Uterus (tissue), 4 donors: ENCODE results near the gene SHB. TPM values are rescaled to one million over a fixed set of nuclear protein-coding genes. Genes with fewer than 3 reads are reported as not detected.

Experiments used
- DNase-seq, 2 donors: peaks; one replicate each; pipeline ENCODE4 v3.0.0-alpha.2; 2019 to 2020
- H3K27ac ChIP-seq, 2 donors: fragments of 200-600 bp; sonication (generic); 1 replicate in 1 of 2; 2 replicates in 1 of 2; pipeline ENCODE4 v1.5.1; 2016 to 2018
- H3K27me3 ChIP-seq, 2 donors: fragments of 200-600 bp; sonication (generic); one replicate each; pipeline ENCODE4 v1.5.1; 2018 to 2019; ENCODE audit warnings: control low read depth in 1 of 2
- H3K36me3 ChIP-seq, 2 donors: fragments of 200-600 bp; sonication (generic); one replicate each; pipeline ENCODE4 v1.5.1; 2019; ENCODE audit warnings: control low read depth in 1 of 2
- H3K4me1 ChIP-seq, 2 donors: fragments of 200-600 bp; sonication (generic); one replicate each; pipeline ENCODE4 v1.5.1; 2018 to 2019; ENCODE audit warnings: control low read depth in 1 of 2
- H3K4me3 ChIP-seq, 2 donors: fragments of 200-600 bp; sonication (generic); 1 replicate in 1 of 2; 2 replicates in 1 of 2; pipeline ENCODE4 v1.5.1; 2018 to 2019; ENCODE audit warnings: mild to moderate bottlenecking in 1 of 2
- H3K9me3 ChIP-seq, 2 donors: fragments of 200-600 bp; sonication (generic); one replicate each; pipeline ENCODE4 v1.5.1; 2019; ENCODE audit warnings: control low read depth in 1 of 2
- POLR2A ChIP-seq, 2 donors: fragments of 450-650 bp; IDR thresholded peaks; one replicate each; pipeline ENCODE4 v1.6.1; 2016; ENCODE audit warnings: antibody characterized with exemption in 2 of 2, mild to moderate bottlenecking in 1 of 2, moderate library complexity in 1 of 2
- intact Hi-C: fragments of 100-400 bp; cut with DNase I; formaldehyde crosslinking; loops from one replicate; pipeline ENCODE4 v1.15.1; 2023; ENCODE audit warnings: low total_unique reads
- total RNA-seq, 4 donors: library from RNA; depleted of rRNA in 3 of 4; stranded (reverse); fragments of >200 nt in 3 of 4; gene quantifications; one replicate each; pipeline versions ENCODE4 v1.1.0 to v1.2.4, GENCODE V29; 2014 to 2023
- TF ChIP-seq, protein P1 (sequence below), 4 experiments: fragments of 200-600 bp in 2 of 4; fragments of 450-650 bp in 2 of 4; sonication (generic) in 2 of 4; IDR thresholded peaks; one replicate each; pipeline ENCODE4 v1.5.1; 2016 to 2019; ENCODE audit warnings: antibody characterized with exemption in 4 of 4, mild to moderate bottlenecking in 2 of 4, moderate library complexity in 1 of 4
- donor health status: DM: yes; HTN: yes; CAD: no.

Gene SHB
- total RNA-seq, 4 donors from 2014 or later = 3.5 to 19.6 (median 7.3) TPM

- intact Hi-C loops = no loop called here
- H3K9me3 ChIP-seq = no peaks in the 10 kb centered on the region
Observed at GRCh38 chr9:37948417-37948980, 120.5 kb downstream of the SHB start.

GRCh38 chr9:37947977-37948376 lies 121.0 kb downstream of the SHB start:
- Histone ChIP-seq H3K36me3 (no peaks in the 10 kb centered on the region), H3K27ac (no peak overlapping the region)

More at GRCh38 chr9:37948417-37948980, 120.5 kb downstream of the SHB start:
- peaks cover 6 to 12% of the 10 kb centered on the region in 2 donors for H3K4me1 ChIP-seq
- no peaks in the 10 kb centered on the region for H3K36me3 ChIP-seq
- no peaks in the 10 kb centered on the region for H3K27me3 ChIP-seq
- no peak overlapping the region for H3K4me3 ChIP-seq
- H3K27ac ChIP-seq = no peak overlapping the region
- TF ChIP-seq, protein P1, sequence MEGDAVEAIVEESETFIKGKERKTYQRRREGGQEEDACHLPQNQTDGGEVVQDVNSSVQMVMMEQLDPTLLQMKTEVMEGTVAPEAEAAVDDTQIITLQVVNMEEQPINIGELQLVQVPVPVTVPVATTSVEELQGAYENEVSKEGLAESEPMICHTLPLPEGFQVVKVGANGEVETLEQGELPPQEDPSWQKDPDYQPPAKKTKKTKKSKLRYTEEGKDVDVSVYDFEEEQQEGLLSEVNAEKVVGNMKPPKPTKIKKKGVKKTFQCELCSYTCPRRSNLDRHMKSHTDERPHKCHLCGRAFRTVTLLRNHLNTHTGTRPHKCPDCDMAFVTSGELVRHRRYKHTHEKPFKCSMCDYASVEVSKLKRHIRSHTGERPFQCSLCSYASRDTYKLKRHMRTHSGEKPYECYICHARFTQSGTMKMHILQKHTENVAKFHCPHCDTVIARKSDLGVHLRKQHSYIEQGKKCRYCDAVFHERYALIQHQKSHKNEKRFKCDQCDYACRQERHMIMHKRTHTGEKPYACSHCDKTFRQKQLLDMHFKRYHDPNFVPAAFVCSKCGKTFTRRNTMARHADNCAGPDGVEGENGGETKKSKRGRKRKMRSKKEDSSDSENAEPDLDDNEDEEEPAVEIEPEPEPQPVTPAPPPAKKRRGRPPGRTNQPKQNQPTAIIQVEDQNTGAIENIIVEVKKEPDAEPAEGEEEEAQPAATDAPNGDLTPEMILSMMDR (IDR thresholded peaks at IDR 0.05) = no peak
- no peak for TF ChIP-seq POLR2A (IDR thresholded peaks at IDR 0.05)
- DNase-seq = no peak

DNA sequence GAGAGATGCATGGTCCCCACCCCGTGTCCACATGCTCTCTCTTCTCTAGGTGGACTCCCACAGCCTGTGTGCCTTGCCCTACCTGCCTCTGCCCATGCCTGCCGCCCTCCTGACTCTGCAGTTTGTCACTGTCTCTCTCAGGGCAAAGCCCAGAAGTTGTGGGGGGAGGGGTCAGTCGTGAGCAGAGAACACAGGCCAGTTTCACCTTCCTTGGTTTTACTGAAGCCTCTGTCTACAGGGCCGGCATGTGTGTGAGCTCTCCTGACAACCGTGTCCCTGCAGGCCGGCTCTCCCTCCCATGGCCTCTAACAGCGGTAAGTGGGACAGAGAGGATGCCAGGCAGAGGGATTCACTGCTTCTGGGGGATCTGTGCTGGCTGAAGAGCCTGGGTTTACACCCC lies 121.6 kb downstream of the SHB start:
- Histone ChIP-seq H3K27ac (no peak overlapping the region), H3K36me3 (no peaks in the 10 kb centered on the region), H3K4me3 (no peak overlapping the region), H3K27me3 (no peaks in the 10 kb centered on the region), H3K9me3 (no peaks in the 10 kb centered on the region), H3K4me1 (peaks cover 7 to 13% of the 10 kb centered on the region in 2 donors)
- TF ChIP-seq, protein P1 (IDR thresholded peaks at IDR 0.05) = no peak
- TF ChIP-seq POLR2A (IDR thresholded peaks at IDR 0.05) = no peak
- DNase-seq = no peak
- intact Hi-C loops = no loop called here

More at GRCh38 chr9:37947977-37948376, 121.0 kb downstream of the SHB start:
- no peak for TF ChIP-seq POLR2A (IDR thresholded peaks at IDR 0.05)
- TF ChIP-seq, protein P1 (IDR thresholded peaks at IDR 0.05) = no peak
- Histone ChIP-seq H3K4me1 (peaks cover 7 to 13% of the 10 kb centered on the region in 2 donors), H3K27me3 (no peaks in the 10 kb centered on the region), H3K4me3 (no peak overlapping the region), H3K9me3 (no peaks in the 10 kb centered on the region)
- no peak for DNase-seq
- intact Hi-C loops = no loop called here

- no peak for DNase-seq
- Histone ChIP-seq H3K9me3 (no peaks in the 10 kb centered on the region), H3K36me3 (no peaks in the 10 kb centered on the region), H3K27ac (no peak overlapping the region), H3K4me3 (no peak overlapping the region), H3K4me1 (peaks cover 7 to 13% of the 10 kb centered on the region in 2 donors), H3K27me3 (no peaks in the 10 kb centered on the region)
- intact Hi-C loops = no loop called here
- no peak for TF ChIP-seq POLR2A (IDR thresholded peaks at IDR 0.05)
- TF ChIP-seq, protein P1 (IDR thresholded peaks at IDR 0.05) = no peak
Observed at GRCh38 chr9:37946971-37947370, 122.1 kb downstream of the SHB start.

GRCh38 chr9:37946041-37946440 lies 123.0 kb downstream of the SHB start:
- intact Hi-C loops = no loop called here
- no peak for TF ChIP-seq POLR2A (IDR thresholded peaks at IDR 0.05)
- TF ChIP-seq, protein P1 (IDR thresholded peaks at IDR 0.05) = no peak
- H3K9me3 ChIP-seq = no peaks in the 10 kb centered on the region
- H3K27ac ChIP-seq = no peak overlapping the region
- no peaks in the 10 kb centered on the region for H3K27me3 ChIP-seq
- no peak for DNase-seq
- H3K4me3 ChIP-seq = no peak overlapping the region
- H3K36me3 ChIP-seq = no peaks in the 10 kb centered on the region
- H3K4me1 ChIP-seq = peaks cover 7 to 13% of the 10 kb centered on the region in 2 donors
